Mesendoderm (in vitro differentiated cells): ENCODE measurements around the gene METTL16. TPM values are rescaled to one million over a fixed set of nuclear protein-coding genes. Genes with fewer than 3 reads are reported as not detected.
A peak's percentile ranks its signal among the peaks of the same experiment; 100 is the strongest.

Experiments used
- DNase-seq: peaks from one replicate; pipeline ENCODE4 v3.0.0; 2013
- H2AK5ac ChIP-seq: 2 replicates; pipeline ENCODE4 v1.6.1; 2013; ENCODE audit warnings: low read length, inconsistent platforms
- H2BK120ac ChIP-seq: 2 replicates; pipeline ENCODE4 v1.6.1; 2013; ENCODE audit warnings: low read depth, mild to moderate bottlenecking, low read length, moderate library complexity, mixed read lengths
- H2BK15ac ChIP-seq: replicated peaks from 2 replicates; pipeline ENCODE4 v1.6.1; 2013; ENCODE audit warnings: low read depth, mild to moderate bottlenecking, moderate library complexity
- H2BK5ac ChIP-seq: 2 replicates; pipeline ENCODE4 v1.6.1; 2013; ENCODE audit warnings: low read length, inconsistent platforms
- H3K18ac ChIP-seq: 2 replicates; pipeline ENCODE4 v1.6.1; 2013; ENCODE audit warnings: mild to moderate bottlenecking, low read length, mixed read lengths
- H3K23ac ChIP-seq: one replicate; pipeline ENCODE4 v1.6.1; 2013; ENCODE audit warnings: low read length
- H3K27ac ChIP-seq: 2 replicates; pipeline ENCODE4 v1.5.1; 2013; ENCODE audit warnings: low read depth, mild to moderate bottlenecking, inconsistent platforms, low read length, moderate library complexity
- H3K27me3 ChIP-seq: 2 replicates; pipeline ENCODE4 v1.6.1; 2013; ENCODE audit warnings: low read length, control low read depth, mild to moderate bottlenecking, inconsistent platforms; ENCODE audit not compliant: insufficient read depth, poor library complexity
- H3K36me3 ChIP-seq: 2 replicates; pipeline ENCODE4 v1.6.1; 2013; ENCODE audit warnings: low read length, inconsistent platforms; ENCODE audit not compliant: control insufficient read depth, insufficient read depth
- H3K4ac ChIP-seq: one replicate; pipeline ENCODE4 v1.6.1; 2013; ENCODE audit warnings: low read depth, mild to moderate bottlenecking, low read length, moderate library complexity
- H3K4me1 ChIP-seq: 2 replicates; pipeline ENCODE4 v1.6.1; 2013; ENCODE audit warnings: low read depth, low read length, inconsistent platforms; ENCODE audit not compliant: control insufficient read depth
- H3K4me2 ChIP-seq: 2 replicates; pipeline ENCODE4 v1.6.1; 2013; ENCODE audit warnings: low read length
- H3K4me3 ChIP-seq: 2 replicates; pipeline ENCODE4 v1.5.1; 2013; ENCODE audit warnings: mild to moderate bottlenecking, low read length
- H3K56ac ChIP-seq: one replicate; pipeline ENCODE4 v1.6.1; 2013; ENCODE audit warnings: low read length
- H3K79me1 ChIP-seq: 2 replicates; pipeline ENCODE4 v1.6.1; 2013; ENCODE audit warnings: low read length, inconsistent platforms
- H3K79me2 ChIP-seq: 2 replicates; pipeline ENCODE4 v1.6.1; 2013; ENCODE audit warnings: mild to moderate bottlenecking, low read length; ENCODE audit not compliant: control insufficient read depth, insufficient read depth
- H3K9ac ChIP-seq: 2 replicates; pipeline ENCODE4 v1.6.1; 2013; ENCODE audit warnings: low read length, inconsistent platforms
- H4K5ac ChIP-seq: one replicate; pipeline ENCODE4 v1.6.1; 2013; ENCODE audit warnings: low read length
- H4K8ac ChIP-seq: one replicate; pipeline ENCODE4 v1.6.1; 2013; ENCODE audit warnings: low read depth, mild to moderate bottlenecking, control low read depth, low read length, moderate library complexity
- WGBS: extraction: QIAGEN DNeasy Blood & Tissue Kit; methylation state at CpG from one replicate; pipeline ENCODE4 v1.1.7; 2013; ENCODE audit warnings: low lambda C conversion rate, missing lambda C conversion rate; ENCODE audit not compliant: insufficient coverage; ENCODE audit errors: extremely low coverage; 5-methylcytosine and 5-hydroxymethylcytosine counted together
- small RNA-seq: library from polyadenylated mRNA; stranded (forward); fragments of <200 nt; extraction: miRNeasy Mini kit (QIAGEN cat#:217004); gene quantifications from one replicate; pipeline ENCODE3, GENCODE V24; 2013; ENCODE audit not compliant: insufficient read depth

Gene METTL16

GRCh38 chr17:2366747-2367494 lies 144.8 kb downstream of the METTL16 start:
- Histone ChIP-seq H3K18ac (no peak overlapping the region), H3K9ac (no peak overlapping the region), H3K79me2 (no peaks in the 10 kb centered on the region), H3K27ac (no peak overlapping the region), H3K79me1 (no peaks in the 10 kb centered on the region), H3K4me3 (no peak overlapping the region), H2BK5ac (no peak overlapping the region), H3K27me3 (no peaks in the 10 kb centered on the region), H3K4me1 (no peaks in the 10 kb centered on the region), H2AK5ac (no peak overlapping the region), H3K4ac (no peak overlapping the region), H4K5ac (no peak overlapping the region), H2BK120ac (no peak overlapping the region), H3K23ac (no peak overlapping the region), H3K56ac (no peak overlapping the region), H4K8ac (no peak overlapping the region), H2BK15ac (no peak overlapping the region), H3K36me3 (no peaks in the 10 kb centered on the region), H3K4me2 (no peak overlapping the region)
- peak; percentile 58 for DNase-seq
- WGBS, result no CpG with 5 or more reads among the region's 26 CpGs

Small RNAs within 50 kb of the gene (small RNA-seq; reads per million reads assigned to genes)
- gene AC006435.3 (not detected), gene AC006435.4 (not detected), gene AC006435.5 (not detected)
